ENCODE measurements around the gene NLRP3. TPM values are rescaled to one million over a fixed set of nuclear protein-coding genes. Genes with fewer than 3 reads are reported as not detected.

Gene NLRP3
- total and polyA plus RNA-seq, 9 of the 15 experiments (the other 6 are each of a cell fraction or from before 2014, with no cell fraction given), result not detected

- TF ChIP-seq BCL6 (CRISPR knock-in tag; IDR thresholded peaks at IDR 0.05), result no peak
- TF ChIP-seq, protein P1, sequence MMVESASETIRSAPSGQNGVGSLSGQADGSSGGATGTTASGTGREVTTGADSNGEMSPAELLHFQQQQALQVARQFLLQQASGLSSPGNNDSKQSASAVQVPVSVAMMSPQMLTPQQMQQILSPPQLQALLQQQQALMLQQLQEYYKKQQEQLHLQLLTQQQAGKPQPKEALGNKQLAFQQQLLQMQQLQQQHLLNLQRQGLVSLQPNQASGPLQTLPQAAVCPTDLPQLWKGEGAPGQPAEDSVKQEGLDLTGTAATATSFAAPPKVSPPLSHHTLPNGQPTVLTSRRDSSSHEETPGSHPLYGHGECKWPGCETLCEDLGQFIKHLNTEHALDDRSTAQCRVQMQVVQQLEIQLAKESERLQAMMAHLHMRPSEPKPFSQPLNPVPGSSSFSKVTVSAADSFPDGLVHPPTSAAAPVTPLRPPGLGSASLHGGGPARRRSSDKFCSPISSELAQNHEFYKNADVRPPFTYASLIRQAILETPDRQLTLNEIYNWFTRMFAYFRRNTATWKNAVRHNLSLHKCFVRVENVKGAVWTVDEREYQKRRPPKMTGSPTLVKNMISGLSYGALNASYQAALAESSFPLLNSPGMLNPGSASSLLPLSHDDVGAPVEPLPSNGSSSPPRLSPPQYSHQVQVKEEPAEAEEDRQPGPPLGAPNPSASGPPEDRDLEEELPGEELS (CRISPR knock-in tag; IDR thresholded peaks at IDR 0.05; ENCODE audit: borderline replicate concordance), result no peak
- TF ChIP-seq, protein P2, sequence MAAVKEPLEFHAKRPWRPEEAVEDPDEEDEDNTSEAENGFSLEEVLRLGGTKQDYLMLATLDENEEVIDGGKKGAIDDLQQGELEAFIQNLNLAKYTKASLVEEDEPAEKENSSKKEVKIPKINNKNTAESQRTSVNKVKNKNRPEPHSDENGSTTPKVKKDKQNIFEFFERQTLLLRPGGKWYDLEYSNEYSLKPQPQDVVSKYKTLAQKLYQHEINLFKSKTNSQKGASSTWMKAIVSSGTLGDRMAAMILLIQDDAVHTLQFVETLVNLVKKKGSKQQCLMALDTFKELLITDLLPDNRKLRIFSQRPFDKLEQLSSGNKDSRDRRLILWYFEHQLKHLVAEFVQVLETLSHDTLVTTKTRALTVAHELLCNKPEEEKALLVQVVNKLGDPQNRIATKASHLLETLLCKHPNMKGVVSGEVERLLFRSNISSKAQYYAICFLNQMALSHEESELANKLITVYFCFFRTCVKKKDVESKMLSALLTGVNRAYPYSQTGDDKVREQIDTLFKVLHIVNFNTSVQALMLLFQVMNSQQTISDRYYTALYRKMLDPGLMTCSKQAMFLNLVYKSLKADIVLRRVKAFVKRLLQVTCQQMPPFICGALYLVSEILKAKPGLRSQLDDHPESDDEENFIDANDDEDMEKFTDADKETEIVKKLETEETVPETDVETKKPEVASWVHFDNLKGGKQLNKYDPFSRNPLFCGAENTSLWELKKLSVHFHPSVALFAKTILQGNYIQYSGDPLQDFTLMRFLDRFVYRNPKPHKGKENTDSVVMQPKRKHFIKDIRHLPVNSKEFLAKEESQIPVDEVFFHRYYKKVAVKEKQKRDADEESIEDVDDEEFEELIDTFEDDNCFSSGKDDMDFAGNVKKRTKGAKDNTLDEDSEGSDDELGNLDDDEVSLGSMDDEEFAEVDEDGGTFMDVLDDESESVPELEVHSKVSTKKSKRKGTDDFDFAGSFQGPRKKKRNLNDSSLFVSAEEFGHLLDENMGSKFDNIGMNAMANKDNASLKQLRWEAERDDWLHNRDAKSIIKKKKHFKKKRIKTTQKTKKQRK (IDR thresholded peaks at IDR 0.05; ENCODE audit: borderline replicate concordance, low read depth, low read length), result no peak
- TF ChIP-seq MAZ (CRISPR knock-in tag; conservative IDR thresholded peaks at IDR 0.05 in 1 of 2, IDR thresholded peaks at IDR 0.05 in 1 of 2), result no peak
- no peak for TF ChIP-seq SRF (CRISPR knock-in tag; IDR thresholded peaks at IDR 0.05)
- peak; percentile 66; the same call in 1 of the 2 replicates for TF ChIP-seq CGGBP1 (CRISPR knock-in tag; IDR thresholded peaks at IDR 0.05)
- no peak for TF ChIP-seq KLF13 (tag; IDR thresholded peaks at IDR 0.05; ENCODE audit: borderline replicate concordance, low read depth)
- TF ChIP-seq, protein P3, sequence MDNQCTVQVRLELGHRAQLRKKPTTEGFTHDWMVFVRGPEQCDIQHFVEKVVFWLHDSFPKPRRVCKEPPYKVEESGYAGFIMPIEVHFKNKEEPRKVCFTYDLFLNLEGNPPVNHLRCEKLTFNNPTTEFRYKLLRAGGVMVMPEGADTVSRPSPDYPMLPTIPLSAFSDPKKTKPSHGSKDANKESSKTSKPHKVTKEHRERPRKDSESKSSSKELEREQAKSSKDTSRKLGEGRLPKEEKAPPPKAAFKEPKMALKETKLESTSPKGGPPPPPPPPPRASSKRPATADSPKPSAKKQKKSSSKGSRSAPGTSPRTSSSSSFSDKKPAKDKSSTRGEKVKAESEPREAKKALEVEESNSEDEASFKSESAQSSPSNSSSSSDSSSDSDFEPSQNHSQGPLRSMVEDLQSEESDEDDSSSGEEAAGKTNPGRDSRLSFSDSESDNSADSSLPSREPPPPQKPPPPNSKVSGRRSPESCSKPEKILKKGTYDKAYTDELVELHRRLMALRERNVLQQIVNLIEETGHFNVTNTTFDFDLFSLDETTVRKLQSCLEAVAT (IDR thresholded peaks at IDR 0.05), result peak in 1 of 2 experiments; percentile 64; a peak in 1 of 4 replicates
- no peak for TF ChIP-seq CBX5 (IDR thresholded peaks at IDR 0.05; ENCODE audit: borderline replicate concordance, low read depth)
- peak; percentile 44; the same call in 1 of the 2 replicates for TF ChIP-seq CREM (IDR thresholded peaks at IDR 0.05; ENCODE audit: low read depth)
- TF ChIP-seq DDX20 (tag; IDR thresholded peaks at IDR 0.05; ENCODE audit: low read depth), result no peak
- no peak for TF ChIP-seq MAFK (IDR thresholded peaks at IDR 0.05; ENCODE audit: low read length)
- TF ChIP-seq ZNF121 (CRISPR knock-in tag; conservative IDR thresholded peaks at IDR 0.05), result no peak
- TF ChIP-seq PBX2 (CRISPR knock-in tag; IDR thresholded peaks at IDR 0.05; ENCODE audit: low read depth), result no peak
- no peak for TF ChIP-seq PBX2 (tag; conservative IDR thresholded peaks at IDR 0.05; ENCODE audit: low read depth)
These were observed 32.3 kb downstream of the NLRP3 start (continued) for GRCh38 chr1:247448107-247448791.

All from K562 (cell line).